Mammary epithelial cell (primary cell): ENCODE results near the gene ZMIZ1.

ENCODE experiments used
- EZH2 ChIP-seq: IDR thresholded peaks from 2 replicates; pipeline ENCODE4 v1.6.1; 2012; ENCODE audit warnings: low read length, inconsistent platforms, borderline replicate concordance
- TF ChIP-seq, protein P1 (sequence below), 2 donors: IDR thresholded peaks in 1 of 2; conservative IDR thresholded peaks in 1 of 2; 2 replicates each; pipeline ENCODE4 v1.5.1; 2011 to 2012; ENCODE audit warnings: inconsistent platforms in 2 of 2, low read length in 2 of 2, mild to moderate bottlenecking in 2 of 2, control low read depth in 1 of 2, low read depth in 1 of 2; ENCODE audit not compliant: insufficient read depth in 1 of 2; ENCODE audit errors: extremely low read depth in 1 of 2

DNA sequence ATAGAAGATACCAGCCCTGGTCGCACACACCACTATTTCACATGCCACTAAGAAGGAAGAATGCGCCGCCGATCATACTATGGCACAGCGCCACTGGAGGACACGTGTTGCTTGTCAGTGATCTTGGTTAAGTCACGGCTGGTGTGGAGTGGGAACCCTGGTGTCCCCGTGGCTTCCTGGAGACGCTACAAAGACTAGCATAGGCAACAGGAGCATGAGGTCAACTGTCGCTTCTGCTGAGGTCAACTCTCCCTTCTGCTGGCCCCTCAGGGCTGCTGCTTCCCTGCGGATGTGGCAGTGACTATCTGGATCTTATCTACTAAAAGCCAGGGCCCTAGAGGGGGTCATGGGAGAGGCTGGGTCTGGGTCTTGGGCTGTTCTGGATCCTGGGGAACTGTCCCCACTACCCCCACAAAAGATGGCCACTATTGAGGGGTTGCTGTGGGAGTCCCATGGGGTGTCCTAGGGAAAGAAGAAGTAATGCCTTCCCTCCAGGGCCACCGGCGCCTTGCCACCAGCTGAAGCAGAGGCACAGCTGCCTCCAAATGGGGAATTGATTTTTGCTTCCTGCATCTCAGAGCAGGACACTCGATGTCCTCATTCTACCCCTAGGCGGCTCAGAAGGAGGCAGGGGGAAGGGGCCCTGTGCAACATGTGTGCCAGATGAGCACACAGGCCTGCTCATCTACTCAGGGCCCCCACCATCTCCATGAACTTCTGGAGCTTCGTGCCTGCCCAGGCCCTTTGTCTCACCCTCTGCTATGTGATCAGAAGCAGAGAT is 201.9 kb downstream of the ZMIZ1 start:
- TF ChIP-seq, protein P1, sequence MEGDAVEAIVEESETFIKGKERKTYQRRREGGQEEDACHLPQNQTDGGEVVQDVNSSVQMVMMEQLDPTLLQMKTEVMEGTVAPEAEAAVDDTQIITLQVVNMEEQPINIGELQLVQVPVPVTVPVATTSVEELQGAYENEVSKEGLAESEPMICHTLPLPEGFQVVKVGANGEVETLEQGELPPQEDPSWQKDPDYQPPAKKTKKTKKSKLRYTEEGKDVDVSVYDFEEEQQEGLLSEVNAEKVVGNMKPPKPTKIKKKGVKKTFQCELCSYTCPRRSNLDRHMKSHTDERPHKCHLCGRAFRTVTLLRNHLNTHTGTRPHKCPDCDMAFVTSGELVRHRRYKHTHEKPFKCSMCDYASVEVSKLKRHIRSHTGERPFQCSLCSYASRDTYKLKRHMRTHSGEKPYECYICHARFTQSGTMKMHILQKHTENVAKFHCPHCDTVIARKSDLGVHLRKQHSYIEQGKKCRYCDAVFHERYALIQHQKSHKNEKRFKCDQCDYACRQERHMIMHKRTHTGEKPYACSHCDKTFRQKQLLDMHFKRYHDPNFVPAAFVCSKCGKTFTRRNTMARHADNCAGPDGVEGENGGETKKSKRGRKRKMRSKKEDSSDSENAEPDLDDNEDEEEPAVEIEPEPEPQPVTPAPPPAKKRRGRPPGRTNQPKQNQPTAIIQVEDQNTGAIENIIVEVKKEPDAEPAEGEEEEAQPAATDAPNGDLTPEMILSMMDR (conservative IDR thresholded peaks at IDR 0.05 in 1 of 2, IDR thresholded peaks at IDR 0.05 in 1 of 2; ENCODE audit: extremely low read depth in 1 of 2, insufficient read depth in 1 of 2, low read depth in 1 of 2, low read length in 2 of 2) = no peak
- TF ChIP-seq EZH2 = no peak
